ENCODE data around the gene FOXJ1.
"Not testable (repeated sequence)": the region's sequence is repeated elsewhere in the genome, so short reads cannot be mapped to it uniquely, and the experiment has no call there.

Gene FOXJ1, protein sequence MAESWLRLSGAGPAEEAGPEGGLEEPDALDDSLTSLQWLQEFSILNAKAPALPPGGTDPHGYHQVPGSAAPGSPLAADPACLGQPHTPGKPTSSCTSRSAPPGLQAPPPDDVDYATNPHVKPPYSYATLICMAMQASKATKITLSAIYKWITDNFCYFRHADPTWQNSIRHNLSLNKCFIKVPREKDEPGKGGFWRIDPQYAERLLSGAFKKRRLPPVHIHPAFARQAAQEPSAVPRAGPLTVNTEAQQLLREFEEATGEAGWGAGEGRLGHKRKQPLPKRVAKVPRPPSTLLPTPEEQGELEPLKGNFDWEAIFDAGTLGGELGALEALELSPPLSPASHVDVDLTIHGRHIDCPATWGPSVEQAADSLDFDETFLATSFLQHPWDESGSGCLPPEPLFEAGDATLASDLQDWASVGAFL

GRCh38 chr17:76141212-76142038 is at the start of gene FOXJ1:
Gene FOXJ1 (minus strand): TSS chr17:76141245. CDS start chr17:76140395, 850 bp downstream.
- DNase-seq (ENCODE audit: low read depth in 1 of 2, low spot score in 1 of 2) = peak; percentile 96 to 100
- in situ Hi-C loops (cut with HindIII; ENCODE audit: low pct_unique_long_range_greater_than_20kb, low sequenced_read_pairs) = no loop called here
- TF ChIP-seq JUND (IDR thresholded peaks at IDR 0.05; ENCODE audit: low read depth) = no peak

- in situ Hi-C loops (cut with HindIII; ENCODE audit: low pct_unique_long_range_greater_than_20kb, low sequenced_read_pairs) = no loop called here
- no peak for DNase-seq (ENCODE audit: low read depth in 1 of 2, low spot score in 1 of 2)
- no peak for TF ChIP-seq JUND (IDR thresholded peaks at IDR 0.05; ENCODE audit: low read depth)
These were observed 48.7 kb upstream of the FOXJ1 start for GRCh38 chr17:76189741-76190140.

GRCh38 chr17:76189247-76189646 is 48.2 kb upstream of the FOXJ1 start:
- TF ChIP-seq JUND (IDR thresholded peaks at IDR 0.05; ENCODE audit: low read depth) = no peak
- in situ Hi-C loops (cut with HindIII; ENCODE audit: low pct_unique_long_range_greater_than_20kb, low sequenced_read_pairs) = no loop called here
- DNase-seq (ENCODE audit: low read depth in 1 of 2, low spot score in 1 of 2) = no peak

DNA sequence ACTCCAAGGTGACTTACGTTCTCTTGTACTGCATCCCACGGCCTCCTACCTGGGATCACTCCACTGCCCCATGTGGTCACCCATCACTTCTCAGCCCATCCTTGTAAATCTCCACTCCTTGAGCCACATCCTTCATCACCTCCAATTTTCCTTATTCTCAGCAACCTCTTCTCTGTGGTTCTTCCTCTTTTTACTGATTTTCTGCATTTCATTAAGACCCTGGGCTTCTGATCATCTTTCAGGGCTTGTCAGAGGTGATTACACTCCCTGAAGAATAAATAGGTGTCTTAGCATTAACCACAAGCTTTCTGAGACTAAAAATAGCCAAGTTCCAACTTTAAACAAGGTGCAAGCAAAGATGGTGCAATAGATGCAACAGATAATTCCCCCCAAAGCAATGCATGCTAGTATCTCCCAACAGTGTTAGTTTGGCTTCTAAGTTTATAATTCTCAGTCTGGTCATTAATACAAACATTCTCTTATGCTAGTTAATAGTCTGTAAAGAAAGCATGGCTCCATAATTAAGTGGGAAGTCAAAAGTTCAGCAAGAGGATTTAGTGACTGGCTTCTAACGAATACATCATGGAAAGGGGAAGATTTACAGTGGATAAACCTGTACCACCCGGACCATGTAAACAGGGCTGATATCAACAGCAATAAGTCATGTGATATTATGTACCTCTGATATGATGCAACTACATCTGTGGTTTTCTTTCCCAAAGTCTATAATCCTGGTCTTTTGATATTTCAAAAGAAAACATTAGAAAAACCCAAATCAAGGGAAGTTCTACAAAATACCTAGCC is 47.4 kb upstream of the FOXJ1 start:
- no peak for TF ChIP-seq JUND (IDR thresholded peaks at IDR 0.05; ENCODE audit: low read depth)
- in situ Hi-C loops (cut with HindIII; ENCODE audit: low pct_unique_long_range_greater_than_20kb, low sequenced_read_pairs) = no loop called here
- peak in 1 of 2 experiments; percentile 12 for DNase-seq (ENCODE audit: low read depth in 1 of 2, low spot score in 1 of 2)

- in situ Hi-C loops (cut with HindIII; ENCODE audit: low pct_unique_long_range_greater_than_20kb, low sequenced_read_pairs) = not testable (repeated sequence)
These were observed 45.7 kb upstream of the FOXJ1 start for GRCh38 chr17:76186774-76187173.

DNA sequence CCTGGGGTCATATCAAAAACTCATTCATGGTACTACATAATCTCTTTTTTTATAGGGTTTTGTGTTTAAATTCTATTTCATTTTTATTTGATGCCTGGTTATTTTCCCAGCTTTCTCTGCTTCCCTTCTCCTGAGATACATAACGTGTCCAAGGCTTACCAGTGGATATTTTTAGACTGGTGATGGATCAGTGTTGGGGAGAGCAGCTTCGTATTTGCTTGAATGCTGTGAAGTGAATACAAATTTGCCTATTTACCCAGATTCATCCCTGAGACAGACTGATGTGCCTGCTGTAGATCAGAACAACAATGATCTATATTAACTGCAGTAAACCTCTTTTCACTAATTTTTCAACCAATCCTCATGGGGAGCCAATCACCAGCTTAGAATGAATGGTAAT is 43.2 kb upstream of the FOXJ1 start:
- in situ Hi-C loops (cut with HindIII; ENCODE audit: low pct_unique_long_range_greater_than_20kb, low sequenced_read_pairs) = no loop called here
- no peak for DNase-seq (ENCODE audit: low read depth in 1 of 2, low spot score in 1 of 2)
- no peak for TF ChIP-seq JUND (IDR thresholded peaks at IDR 0.05; ENCODE audit: low read depth)

More at GRCh38 chr17:76186774-76187173, 45.7 kb upstream of the FOXJ1 start:
- not testable (repeated sequence) for DNase-seq (ENCODE audit: low read depth in 1 of 2, low spot score in 1 of 2)

DNA sequence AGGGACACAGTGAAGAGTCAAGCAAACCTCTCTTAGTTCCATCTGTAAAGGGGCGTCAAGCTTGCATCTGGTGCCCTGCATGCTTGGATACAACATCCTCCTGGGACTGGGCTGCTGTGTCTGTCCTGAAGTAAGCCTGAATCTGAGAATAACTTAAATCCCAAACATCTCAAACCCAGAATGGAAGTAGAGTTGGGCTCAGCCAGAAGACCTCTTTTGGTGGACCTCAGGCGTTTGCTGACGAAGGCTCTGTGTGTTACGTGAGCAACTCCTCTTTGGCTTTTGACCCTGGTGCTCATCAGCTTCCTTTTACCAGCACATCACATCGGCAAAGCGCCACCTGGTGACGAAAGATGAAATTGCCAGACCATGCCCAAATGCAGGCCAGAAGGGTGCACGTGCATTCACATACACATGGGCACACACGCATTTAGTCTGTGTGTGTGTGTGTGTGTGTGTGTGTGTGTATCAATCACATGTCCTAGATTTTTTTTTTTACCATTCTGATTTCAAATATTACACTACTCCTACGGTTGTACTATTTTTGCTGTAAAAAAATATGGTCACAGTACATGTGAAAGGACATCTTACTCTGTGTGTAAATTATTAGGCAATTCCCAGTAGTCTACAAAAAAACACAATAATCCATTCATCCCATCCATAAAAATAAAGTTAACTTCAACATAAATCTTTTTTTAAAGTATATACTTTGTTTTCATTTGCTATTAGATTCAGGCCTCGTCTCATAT is 41.1 kb upstream of the FOXJ1 start:
- peak; percentile 71 to 92 for DNase-seq (ENCODE audit: low read depth in 1 of 2, low spot score in 1 of 2)

GRCh38 chr17:76179496-76180467 is 38.7 kb upstream of the FOXJ1 start:
- no peak for TF ChIP-seq JUND (IDR thresholded peaks at IDR 0.05; ENCODE audit: low read depth)
- peak in 1 of 2 experiments; percentile 57 for DNase-seq (ENCODE audit: low read depth in 1 of 2, low spot score in 1 of 2)
- in situ Hi-C loops (cut with HindIII; ENCODE audit: low pct_unique_long_range_greater_than_20kb, low sequenced_read_pairs) = no loop called here

More for the DNA sequence above, 41.1 kb upstream of the FOXJ1 start:
- in situ Hi-C loops (cut with HindIII; ENCODE audit: low pct_unique_long_range_greater_than_20kb, low sequenced_read_pairs) = no loop called here
- TF ChIP-seq JUND (IDR thresholded peaks at IDR 0.05; ENCODE audit: low read depth) = no peak

- DNase-seq (ENCODE audit: low read depth in 1 of 2, low spot score in 1 of 2) = no peak
- in situ Hi-C loops (cut with HindIII; ENCODE audit: low pct_unique_long_range_greater_than_20kb, low sequenced_read_pairs) = no loop called here
- no peak for TF ChIP-seq JUND (IDR thresholded peaks at IDR 0.05; ENCODE audit: low read depth)
These were observed 37.1 kb upstream of the FOXJ1 start for GRCh38 chr17:76178124-76178523.

GRCh38 chr17:76176701-76177574 is 35.9 kb upstream of the FOXJ1 start:
- DNase-seq (ENCODE audit: low read depth in 1 of 2, low spot score in 1 of 2) = no peak
- in situ Hi-C loops (cut with HindIII; ENCODE audit: low pct_unique_long_range_greater_than_20kb, low sequenced_read_pairs) = no loop called here
- TF ChIP-seq JUND (IDR thresholded peaks at IDR 0.05; ENCODE audit: low read depth) = no peak

All from T47D (cell line).